Gastrocnemius medialis (tissue), 4 donors: ENCODE data around the gene NES.

ENCODE experiments used
- POLR2A ChIP-seq, 2 donors: fragments of 450-650 bp; IDR thresholded peaks; one replicate each; pipeline ENCODE4 v1.6.1; 2017; ENCODE audit warnings: antibody characterized with exemption in 2 of 2, mild to moderate bottlenecking in 2 of 2, moderate library complexity in 2 of 2
- TF ChIP-seq, protein P1 (sequence below), 5 experiments: fragments of 450-650 bp in 3 of 5; fragments of 200-600 bp in 2 of 5; sonication (generic) in 2 of 5; IDR thresholded peaks in 4 of 5; conservative IDR thresholded peaks in 1 of 5; 1 replicate in 4 of 5; 2 replicates in 1 of 5; pipeline ENCODE4 v1.5.1; 2016 to 2019; ENCODE audit warnings: antibody characterized with exemption in 5 of 5, mild to moderate bottlenecking in 3 of 5, moderate library complexity in 3 of 5

DNA sequence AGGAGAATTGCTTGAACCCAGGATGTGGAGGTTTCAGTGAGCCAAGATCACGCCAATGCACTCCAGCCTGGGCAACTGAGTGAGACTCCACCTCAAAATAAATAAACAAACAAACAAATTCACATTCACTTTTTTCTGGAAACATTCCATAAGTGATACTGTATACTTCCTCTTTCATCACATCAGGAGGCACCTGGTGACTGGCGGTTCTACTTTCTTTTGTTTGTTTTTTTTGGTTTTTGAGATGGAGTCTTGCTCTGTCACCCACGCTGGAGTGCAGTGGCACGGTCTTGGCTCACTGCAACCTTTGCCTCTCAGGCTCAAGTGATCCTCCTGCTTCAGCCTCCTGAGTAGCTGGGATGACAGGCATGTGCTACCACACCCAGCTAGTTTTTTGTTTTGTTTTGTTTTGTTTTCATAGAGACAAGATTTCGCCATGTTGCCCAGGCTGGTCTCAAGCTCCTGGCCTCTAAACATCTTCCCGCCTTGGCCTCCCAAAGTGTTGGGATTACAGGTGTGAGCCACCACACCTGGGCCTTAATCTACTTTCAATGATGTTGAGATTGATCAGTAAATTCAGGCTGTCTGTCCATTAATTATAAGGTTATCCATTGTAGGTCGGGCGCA is 47.3 kb downstream of the NES start:
- TF ChIP-seq, protein P1, sequence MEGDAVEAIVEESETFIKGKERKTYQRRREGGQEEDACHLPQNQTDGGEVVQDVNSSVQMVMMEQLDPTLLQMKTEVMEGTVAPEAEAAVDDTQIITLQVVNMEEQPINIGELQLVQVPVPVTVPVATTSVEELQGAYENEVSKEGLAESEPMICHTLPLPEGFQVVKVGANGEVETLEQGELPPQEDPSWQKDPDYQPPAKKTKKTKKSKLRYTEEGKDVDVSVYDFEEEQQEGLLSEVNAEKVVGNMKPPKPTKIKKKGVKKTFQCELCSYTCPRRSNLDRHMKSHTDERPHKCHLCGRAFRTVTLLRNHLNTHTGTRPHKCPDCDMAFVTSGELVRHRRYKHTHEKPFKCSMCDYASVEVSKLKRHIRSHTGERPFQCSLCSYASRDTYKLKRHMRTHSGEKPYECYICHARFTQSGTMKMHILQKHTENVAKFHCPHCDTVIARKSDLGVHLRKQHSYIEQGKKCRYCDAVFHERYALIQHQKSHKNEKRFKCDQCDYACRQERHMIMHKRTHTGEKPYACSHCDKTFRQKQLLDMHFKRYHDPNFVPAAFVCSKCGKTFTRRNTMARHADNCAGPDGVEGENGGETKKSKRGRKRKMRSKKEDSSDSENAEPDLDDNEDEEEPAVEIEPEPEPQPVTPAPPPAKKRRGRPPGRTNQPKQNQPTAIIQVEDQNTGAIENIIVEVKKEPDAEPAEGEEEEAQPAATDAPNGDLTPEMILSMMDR (IDR thresholded peaks at IDR 0.05 in 4 of 5, conservative IDR thresholded peaks at IDR 0.05 in 1 of 5) = no peak
- no peak for TF ChIP-seq POLR2A (IDR thresholded peaks at IDR 0.05)
